ENCODE results near the gene CPXM1.
"Not testable (repeated sequence)": the region's sequence is repeated elsewhere in the genome, so short reads cannot be mapped to it uniquely, and the experiment has no call there.

Gene CPXM1

DNA sequence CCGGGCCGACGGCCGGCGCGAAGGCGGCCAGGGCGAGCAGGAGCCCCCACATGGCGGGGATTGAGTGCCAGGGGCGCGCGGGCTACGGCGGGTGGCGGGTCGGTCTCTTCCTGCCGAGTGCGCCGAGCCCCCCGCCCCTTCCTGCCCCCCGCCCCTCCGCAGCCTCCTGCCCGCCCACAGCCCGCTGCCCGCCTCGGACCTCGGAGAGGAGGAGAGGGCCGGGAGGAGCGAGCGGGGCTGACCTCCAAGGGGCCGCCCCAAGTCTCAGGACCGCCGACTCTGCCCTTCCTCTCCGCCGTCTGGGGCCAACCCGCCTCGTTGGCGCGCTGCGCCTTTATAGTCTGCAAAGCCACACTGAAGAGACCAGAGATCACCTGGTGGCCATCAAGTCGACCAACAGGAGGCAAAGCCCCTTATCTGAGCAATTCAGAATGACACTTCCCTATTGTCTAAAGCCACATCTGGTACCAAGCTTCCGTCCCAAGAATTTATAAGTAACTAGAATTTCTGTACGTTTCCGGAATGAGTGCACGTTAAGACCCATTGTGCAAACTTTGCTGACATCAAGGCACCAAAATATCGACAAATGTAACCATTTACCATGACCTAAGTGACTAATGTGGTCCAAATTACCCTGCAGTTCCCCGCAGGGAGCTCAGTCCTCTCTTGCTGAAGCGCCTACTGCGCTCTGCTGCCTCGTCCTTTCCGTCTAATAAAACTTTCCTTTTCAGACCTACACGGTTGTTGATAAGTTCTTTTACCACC, at the start of gene CPXM1:
CPXM1 (minus strand) TSS at position 107 of the 765 bp plus-strand sequence; CDS start at position 52, 55 bp downstream.
- peak; percentile 57 for DNase-seq

DNA sequence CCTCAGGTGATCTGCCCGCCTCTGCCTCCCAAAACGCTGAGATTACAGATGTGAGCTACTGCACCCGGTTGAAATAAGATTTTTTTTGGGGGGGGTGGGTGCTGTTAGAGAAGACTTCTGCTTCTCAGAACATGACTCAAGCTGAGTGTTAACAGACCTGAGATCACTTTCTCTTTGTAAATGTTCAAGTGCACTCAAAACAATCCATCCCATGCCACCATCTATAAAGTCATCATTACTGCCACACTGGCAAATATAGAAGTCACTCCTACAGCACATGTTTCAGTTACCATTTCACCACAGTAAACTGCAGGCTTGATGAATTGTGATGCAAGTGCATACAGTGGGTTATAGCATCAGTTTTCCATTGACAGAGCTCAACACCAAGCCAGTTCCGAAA, 49.1 kb upstream of the CPXM1 start:
- DNase-seq, result no peak

DNA sequence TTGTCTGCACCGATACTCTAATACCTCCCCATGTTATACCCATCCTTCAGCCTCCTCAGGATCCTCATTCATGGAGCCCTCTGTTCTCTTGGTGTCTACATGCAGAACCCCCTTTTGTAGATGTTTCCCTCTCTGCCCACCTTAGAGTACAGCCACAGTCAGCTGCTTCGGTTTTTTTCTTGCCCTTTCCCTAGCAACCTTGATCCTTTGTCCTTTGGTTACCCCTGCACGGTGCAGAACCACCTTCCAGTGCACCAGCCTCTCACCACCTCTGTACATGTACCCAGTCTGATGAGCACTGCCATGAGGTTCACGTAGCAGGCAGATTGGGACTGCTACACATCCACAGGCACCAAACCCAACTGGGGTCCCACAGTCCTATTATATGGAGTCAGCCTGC, 47.4 kb upstream of the CPXM1 start:
- no peak for DNase-seq

DNA sequence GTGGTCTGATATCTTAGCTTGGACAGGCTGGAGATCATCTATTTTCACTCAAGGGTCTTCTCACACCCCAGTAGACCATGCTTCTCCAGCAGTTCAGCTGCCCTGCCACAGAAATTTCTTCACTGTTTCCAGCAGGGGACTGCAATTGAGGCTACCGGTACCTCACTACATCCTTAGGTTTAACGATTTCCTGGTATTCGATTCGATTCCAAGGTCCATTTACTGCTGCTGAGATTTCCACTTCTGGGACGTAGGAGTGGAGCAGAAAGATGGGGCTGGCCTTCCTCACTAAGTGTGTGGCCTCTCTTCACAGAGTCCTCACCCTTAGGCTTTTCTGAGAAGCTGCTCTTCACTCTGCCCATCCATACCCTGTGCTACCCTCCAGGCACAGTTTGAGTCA, 46.3 kb upstream of the CPXM1 start:
- no peak for DNase-seq

DNA sequence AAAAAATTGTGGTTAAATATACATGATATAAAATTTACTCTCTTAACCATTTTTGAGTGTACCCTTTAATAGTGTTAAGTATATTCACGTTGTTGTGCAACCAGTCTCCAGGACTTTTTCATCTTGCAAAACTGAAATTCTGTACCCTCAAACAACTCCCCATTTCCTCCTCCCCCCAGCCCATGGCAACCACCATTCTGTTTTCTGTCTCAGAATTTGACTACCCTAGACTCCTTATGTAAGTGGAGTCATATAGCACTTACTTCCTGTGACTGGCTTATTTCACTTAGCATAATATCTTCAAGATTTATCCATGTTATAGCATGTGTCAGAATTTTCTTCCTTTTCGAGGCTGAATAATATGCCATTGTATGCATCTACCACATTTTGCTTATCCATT, 45.2 kb upstream of the CPXM1 start:
- no peak for DNase-seq

DNA sequence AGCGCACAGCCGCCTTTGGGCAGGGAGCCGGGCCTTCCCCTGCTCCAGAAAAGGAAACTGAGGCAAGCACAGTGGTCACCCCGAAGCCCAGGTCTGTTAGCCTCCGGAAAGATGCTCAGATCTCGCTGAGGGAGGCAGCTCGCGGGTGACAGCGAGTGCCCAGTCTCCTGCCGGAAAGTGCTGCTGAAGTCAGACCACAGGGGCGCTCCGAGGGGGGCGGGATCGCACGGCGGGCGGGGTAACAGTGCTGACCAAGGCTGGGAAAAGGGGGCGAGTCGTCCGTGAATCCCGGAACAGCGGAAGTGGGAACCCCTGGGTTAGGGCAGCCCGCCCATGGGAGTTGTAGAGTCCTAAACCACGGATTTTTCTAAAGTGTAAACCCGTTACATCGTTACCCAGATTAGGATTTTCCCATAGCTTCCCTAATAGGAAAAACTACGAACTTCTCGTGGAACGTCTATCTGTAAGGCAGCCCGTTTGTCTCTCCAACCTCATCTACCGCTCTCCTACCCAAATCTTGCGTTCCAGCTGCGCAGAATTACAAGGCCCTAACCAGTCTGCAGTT, 40.6 kb upstream of the CPXM1 start:
- DNase-seq, result peak; percentile 42

DNA sequence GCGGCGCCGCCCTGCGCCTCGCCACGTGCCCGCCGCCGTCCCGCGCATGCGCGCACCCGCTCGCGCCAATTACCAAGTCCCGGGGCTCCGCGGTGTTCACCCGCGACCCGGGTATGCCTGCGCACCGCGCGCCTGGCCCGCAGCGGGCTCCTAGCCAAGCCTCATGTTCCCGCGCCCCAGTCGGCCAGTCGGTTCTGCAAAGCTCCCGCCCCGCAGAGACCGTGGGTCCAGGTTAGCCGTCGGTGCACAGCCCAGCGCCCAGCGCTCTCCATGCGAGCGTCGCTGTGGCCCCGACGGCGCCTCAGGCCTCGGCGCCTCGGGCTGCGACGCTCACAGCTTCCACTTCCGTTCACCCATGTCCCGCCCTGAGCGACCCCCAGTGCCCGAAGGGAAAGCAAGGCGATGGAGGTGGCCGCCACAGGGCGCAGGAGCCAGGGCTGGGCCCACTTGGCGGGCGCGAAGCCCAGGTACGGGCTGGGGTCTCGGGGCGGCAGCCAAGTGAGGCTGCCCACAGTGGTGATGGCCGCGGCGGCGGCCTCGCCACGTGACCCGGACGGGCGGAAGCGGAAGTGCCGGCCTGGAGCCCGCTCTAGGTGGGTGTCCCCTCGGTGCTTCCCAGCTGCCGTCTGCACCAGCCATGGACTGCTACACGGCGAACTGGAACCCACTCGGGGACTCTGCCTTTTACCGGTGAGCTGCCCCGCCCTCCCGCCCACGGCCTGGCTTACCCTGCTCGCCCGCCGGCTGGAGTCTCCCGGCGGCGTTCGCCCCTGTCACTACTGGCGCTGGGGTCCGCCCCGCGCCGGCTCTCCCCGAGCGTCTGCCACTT, 39.9 kb upstream of the CPXM1 start, which contains the start of the genes PCED1A and VPS16:
PCED1A (minus strand) TSS at position 518 of the 829 bp plus-strand sequence. CDS start 743 bp downstream, outside the sequence.
VPS16 (plus strand) TSS at position 608 of the 829 bp plus-strand sequence; CDS start at position 638, 30 bp downstream.
- peak; percentile 93 for DNase-seq

DNA sequence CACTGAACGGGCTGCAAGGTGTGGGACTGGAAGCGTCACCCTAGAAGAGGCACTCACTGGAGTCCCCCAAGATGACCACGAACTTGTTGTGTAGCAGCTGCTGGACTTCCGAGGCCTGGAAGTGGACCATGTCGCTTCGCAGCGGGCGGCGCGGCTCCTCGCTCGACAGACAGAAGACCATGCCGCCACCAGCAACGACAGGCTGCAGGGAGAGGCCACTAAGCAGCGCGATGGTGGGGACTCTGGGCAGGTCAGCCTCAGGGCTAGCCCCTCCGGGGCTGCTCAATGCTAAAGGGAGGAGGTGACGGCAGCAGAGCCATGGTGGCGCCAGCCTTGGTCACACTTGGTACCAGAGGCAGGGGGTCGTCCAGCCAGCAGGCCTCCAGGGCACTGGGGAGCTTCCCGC, 39.3 kb upstream of the CPXM1 start:
- DNase-seq, result no peak

DNA sequence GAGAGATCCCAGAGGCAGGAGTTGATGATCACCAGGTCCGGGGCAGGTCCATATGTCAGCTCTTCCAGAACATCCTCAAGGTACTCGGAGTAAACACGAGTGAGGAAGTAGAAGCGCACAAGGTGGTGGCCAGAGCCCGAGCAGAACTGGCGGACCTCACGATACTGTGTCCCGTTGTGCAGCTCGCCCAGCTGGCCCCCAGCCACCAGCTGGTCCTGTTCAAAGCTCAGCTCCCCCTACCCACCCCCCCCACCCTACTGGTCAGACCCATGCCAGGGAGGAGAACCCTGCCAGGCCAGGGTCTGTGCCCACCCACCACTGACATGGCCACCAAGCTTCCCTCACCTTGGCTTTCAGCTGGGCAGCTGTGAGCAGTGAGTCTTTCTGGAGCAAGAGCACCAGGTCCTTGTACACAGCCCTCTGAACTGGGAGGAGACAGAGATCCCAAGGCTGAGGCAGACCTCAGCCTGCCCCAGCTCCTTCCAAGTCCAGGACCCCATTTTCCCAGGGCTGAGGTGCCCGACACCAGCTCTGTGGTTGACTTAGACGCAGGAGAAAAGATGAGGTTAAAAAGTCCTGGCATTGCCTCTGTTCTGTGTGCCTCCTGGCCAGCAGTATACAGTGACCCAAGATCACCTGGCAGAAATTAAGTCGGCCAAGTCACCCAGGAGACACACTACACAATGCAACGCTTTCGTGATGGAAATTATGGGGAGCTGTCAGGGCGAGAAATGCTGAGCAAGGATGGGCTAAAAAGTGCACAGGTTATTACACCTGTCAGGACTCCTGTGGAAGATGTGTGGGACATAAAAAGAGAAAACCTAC, 38.6 kb upstream of the CPXM1 start:
- no peak for DNase-seq

DNA sequence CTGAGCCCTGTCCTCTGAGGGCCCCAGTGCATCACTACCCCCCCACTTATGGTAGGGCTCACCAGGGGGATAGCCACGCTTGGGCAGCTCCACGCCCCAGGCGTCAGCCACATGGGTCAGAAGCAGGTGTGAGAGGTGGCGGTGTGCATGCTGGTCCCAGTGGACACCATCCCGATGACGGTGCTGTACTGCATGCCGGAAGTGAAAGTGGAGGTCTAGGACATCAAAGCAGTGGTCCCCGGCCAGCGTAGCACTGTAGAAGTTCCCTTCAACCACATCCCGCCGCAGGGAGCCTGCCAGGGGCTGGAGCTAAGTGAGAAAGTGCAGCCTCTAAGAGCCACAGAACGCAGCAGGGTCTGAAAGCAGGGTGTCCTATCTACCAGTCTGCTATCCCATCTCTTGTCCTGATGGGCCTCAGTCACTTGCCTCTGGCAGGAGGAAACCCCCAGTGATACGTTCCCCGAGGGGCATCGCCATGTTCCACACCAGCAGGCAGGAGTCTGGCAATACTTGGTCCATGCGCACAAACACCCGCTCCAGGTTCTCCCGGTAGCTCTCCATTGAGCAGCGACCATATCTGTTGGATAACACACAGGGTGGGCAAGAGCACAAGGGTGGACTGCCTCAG, 37.9 kb upstream of the CPXM1 start:
- no peak for DNase-seq

DNA sequence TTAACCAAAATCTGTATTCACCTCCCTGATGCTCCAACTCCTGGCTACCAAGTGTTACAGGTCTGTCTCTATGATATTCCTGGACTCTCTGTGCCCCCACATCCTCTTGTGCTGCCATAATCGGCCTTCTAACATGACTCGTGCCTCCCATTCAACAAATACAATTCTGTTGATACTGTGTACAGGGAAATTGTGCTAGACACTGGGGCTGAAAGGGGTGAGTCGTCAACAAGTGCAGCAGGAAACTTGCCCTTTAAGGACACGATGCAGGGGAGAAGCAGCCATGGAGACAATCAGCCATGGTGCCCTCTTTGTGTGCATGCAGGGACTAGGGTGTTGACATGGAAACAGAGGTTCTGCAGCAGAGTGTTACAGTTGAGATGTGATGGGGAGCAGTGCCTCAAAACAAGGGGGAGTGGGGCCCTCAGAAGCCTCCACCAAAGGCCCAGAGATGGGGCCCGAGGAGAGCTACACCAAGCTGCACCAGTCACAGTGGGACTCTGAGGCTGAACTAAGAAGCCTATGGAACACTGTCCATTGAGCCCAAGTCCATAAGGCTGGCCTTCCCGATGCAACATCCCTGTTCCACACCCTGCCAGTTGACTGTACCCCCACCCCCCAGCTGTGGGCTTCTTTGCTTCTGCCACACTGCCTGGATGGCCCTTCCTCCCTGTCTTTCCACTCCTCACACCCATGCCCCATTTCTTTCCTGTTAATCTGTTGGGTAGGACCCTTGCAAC, 37.0 kb upstream of the CPXM1 start:
- no peak for DNase-seq

DNA sequence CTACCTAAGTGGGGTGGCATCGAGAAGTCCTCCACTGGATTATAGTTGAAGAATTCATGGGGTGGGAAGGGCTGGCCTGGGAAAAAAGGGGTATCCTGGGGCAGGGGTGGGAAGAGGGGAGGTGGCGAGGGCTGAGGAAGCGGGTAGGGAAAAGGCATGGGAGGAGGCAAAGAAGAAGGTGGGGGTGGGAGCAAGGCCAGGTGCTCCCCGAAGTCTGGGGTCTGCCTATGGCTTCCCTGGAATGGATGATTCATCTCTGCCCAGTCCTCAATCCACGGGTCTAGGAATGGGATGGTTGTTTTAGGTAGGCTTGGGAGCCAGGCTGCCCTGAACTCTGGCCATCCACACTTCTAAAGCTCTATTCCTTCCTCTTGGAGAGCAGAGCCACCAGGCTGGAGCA, 35.6 kb upstream of the CPXM1 start:
- DNase-seq, result no peak

DNA sequence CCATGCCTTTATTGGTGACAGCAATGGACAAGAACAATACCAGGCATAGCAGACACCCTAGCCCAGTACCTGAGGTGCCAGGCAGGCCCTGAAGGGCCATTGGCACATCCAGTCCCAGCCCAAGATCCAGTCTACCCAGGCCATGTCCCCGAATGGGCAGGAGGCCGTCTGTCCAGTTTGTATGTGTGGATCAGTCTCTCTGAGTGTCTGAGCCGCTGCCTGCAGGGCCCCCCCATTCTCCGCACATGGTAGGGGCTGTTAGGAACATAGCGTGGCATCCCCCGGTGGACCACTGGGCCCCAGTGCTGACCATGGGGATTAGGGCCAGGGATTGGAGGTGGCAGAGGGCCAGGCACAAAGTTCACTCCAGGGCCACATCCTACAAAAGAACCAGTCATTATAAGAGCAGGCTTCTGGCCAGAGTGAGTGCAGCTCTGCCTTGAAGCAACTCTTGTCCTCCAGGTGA, 34.9 kb upstream of the CPXM1 start:
- no peak for DNase-seq

DNA sequence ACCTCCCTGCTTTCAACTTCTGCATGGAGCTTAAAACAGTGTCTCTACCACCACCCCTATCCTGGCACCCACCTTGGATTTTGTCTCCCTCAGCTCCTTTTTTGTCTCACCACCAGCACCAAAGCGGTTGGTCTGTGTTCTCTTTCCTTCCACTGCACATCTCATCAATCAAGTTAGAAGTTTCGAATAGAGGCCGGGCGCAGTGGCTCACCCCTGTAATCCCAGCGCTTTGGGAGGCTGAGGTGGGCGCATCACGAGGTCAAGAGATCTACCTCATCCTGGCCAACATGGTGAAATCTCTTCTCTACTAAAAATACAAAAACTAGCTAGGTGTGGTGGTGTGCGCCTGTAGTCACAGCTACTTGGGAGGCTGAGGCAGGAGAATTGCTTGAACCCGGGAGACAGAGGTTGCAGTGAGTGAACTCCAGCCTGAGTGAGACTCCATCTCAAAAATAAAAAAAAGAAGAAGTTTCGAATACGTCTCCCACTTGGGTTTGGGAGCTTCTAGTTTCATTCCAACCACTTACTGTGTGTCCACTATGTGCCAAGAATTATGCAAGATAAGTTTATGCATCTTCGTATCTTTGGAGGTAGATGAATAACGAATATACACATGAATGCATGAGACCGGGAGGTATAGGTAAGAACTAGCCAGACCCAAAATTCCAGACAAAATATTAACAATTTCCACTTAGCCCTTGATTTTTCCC, 34.1 kb upstream of the CPXM1 start:
- no peak for DNase-seq

DNA sequence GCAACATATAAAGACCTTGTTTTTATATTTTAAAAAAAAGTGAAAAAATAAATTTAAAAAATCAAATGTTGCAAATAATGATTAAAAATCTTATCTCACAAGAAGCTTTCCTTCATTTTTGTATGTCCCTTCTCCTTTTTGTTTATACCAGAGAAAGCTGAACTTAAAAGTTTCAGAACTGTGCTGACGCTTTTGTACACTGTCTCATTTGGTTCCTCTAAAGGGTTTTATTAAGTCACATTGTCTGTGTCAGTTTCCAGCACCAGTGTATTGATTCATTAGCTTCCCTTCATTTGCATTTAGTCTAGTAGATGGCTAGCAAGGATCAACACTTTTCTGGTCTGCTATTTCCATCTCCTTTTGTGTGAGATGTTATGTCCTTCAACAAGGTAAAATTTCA, 33.3 kb upstream of the CPXM1 start:
- DNase-seq, result no peak

DNA sequence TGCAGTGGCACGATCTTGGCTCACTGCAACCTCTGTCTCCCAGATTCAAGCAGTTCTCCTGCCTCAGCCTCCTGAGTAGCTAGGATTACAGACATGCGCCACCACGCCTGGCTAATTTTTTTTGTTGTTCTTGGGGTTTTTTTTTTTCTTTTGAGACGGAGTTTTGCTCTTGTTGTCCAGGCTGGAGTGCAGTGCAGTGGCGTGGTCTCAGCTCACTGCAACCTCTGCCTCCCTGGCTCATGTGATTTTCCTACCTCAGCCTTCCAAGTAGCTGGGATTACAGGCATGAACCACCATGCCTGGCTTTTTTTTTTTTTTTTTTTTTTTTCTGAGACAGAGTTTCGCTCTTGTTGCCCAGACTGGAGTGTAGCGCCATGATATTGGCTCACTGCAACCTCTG, 30.8 kb upstream of the CPXM1 start:
- not testable (repeated sequence) for DNase-seq

DNA sequence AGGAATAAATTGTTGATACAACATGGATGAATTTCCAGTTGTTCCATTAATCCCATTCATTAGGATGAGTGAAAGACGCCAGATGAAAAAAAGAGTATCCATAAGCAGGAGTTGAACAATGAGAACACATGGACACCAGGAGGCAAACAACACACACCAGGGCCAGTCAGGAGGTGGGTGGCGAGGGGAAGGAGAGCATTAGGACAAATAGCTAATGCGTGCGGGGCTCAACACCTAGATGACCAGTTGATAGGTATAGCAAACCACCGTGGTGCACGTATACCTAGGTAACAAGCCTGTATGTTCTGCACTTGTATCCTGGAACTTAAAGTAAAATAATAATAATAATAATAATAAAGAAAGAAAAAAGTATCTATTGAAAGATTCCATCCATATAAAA, 28.9 kb upstream of the CPXM1 start:
- DNase-seq, result no peak

DNA sequence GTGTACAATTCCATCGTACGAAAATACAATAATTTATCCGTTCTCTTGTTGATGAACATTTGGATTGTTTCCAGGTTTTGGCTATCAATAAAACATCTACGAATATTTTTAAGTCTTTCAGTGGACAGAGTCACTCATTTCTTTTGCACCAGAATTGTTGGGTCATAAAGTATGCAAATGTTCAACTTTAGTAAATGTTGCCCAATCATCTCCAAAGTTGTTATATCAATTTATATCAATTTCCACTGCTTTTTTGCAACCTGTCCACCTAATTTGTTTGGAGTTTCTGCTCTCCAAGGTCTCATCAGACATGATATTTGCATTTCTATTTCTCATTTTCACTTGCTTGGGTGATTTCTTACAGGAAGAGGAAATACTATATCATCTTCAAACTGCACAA, 26.2 kb upstream of the CPXM1 start:
- no peak for DNase-seq

DNA sequence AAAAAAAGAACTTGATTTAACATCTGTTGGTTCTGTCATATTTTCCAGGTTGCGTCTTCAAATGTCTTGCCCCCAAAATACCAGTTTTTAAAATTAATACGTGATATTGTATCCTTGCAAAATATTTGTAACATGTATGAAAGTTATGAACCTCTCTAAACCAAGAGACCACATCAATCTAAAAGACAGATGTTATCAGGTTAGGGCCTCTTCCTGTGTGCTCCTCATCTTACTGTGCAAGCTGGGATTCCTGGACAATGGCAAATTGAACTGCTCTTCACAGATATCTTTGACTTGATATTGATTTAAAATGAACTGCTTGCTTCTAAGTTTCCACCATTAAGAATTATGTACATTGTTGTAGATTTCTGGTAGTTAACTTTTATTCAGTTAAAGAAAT, 25.3 kb upstream of the CPXM1 start:
- DNase-seq, result no peak

DNA sequence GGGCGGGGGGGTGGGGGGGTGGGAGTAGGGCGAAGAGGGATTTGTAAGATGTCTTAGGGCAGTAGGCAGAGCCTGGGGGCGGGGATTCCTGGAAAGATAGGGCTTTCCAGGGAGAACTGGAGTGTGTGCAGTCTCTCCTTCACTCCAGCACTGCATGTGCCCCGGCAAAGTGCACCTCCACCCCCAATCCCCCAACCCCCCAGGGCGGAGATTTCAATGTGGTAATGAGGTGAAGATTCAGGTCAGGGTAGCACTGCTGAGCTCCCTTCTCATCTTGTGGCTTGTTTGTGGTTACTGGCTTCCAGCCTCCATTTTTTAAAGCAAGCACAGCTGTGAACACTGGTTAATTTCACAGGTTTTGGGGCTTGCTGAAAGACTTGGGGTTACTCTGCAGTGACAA, 21.6 kb upstream of the CPXM1 start:
- no peak for DNase-seq
